ENCODE measurements around the gene CASP7.

Gene CASP7

GRCh38 chr10:113665352-113665751 lies 14.4 kb upstream of the CASP7 start:
- Histone ChIP-seq H3K4me3 (no peak overlapping the region), H3K27ac (no peak overlapping the region)

GRCh38 chr10:113665806-113666354 lies 13.8 kb upstream of the CASP7 start:
- no peak overlapping the region for H3K4me3 ChIP-seq
- no peak overlapping the region for H3K27ac ChIP-seq

- H3K27ac ChIP-seq: no peak overlapping the region
- no peak overlapping the region for H3K4me3 ChIP-seq
Measured at GRCh38 chr10:113666682-113667252, 12.9 kb upstream of the CASP7 start.

GRCh38 chr10:113680190-113681111 lies 739 bp downstream of the CASP7 start:
- Histone ChIP-seq H3K27ac (peak overlapping the region; percentile 83 to 99 (median 95)), H3K4me3 (peak overlapping the region; percentile 70 to 86 (median 77))

GRCh38 chr10:113681533-113682470 lies 2.1 kb downstream of the CASP7 start:
- H3K4me3 ChIP-seq: peak overlapping the region in 1 of 7 experiments; percentile 72
- H3K27ac ChIP-seq: peak overlapping the region in 7 of 21 experiments; percentile 21 to 99 (median 94)

GRCh38 chr10:113683300-113683699 lies 3.6 kb downstream of the CASP7 start:
- no peak overlapping the region for H3K27ac ChIP-seq

GRCh38 chr10:113686028-113686427 lies 6.3 kb downstream of the CASP7 start:
- Histone ChIP-seq H3K4me3 (no peak overlapping the region), H3K27ac (no peak overlapping the region)

More at GRCh38 chr10:113683300-113683699, 3.6 kb downstream of the CASP7 start:
- no peak overlapping the region for H3K4me3 ChIP-seq

GRCh38 chr10:113687037-113687436 lies 7.3 kb downstream of the CASP7 start:
- Histone ChIP-seq H3K27ac (no peak overlapping the region), H3K4me3 (no peak overlapping the region)

GRCh38 chr10:113689057-113689456 lies 9.3 kb downstream of the CASP7 start:
- Histone ChIP-seq H3K4me3 (no peak overlapping the region), H3K27ac (no peak overlapping the region)

GRCh38 chr10:113689574-113689973 lies 9.9 kb downstream of the CASP7 start:
- no peak overlapping the region for H3K4me3 ChIP-seq
- H3K27ac ChIP-seq: no peak overlapping the region

GRCh38 chr10:113690749-113691148 lies 11.0 kb downstream of the CASP7 start:
- no peak overlapping the region for H3K4me3 ChIP-seq
- H3K27ac ChIP-seq: no peak overlapping the region

- no peak overlapping the region for H3K4me3 ChIP-seq
- no peak overlapping the region for H3K27ac ChIP-seq
Measured at GRCh38 chr10:113691381-113691780, 11.7 kb downstream of the CASP7 start.

GRCh38 chr10:113692271-113692670 lies 12.6 kb downstream of the CASP7 start:
- Histone ChIP-seq H3K27ac (no peak overlapping the region), H3K4me3 (no peak overlapping the region)

GRCh38 chr10:113693348-113693747 lies 13.6 kb downstream of the CASP7 start:
- H3K4me3 ChIP-seq: no peak overlapping the region
- H3K27ac ChIP-seq: no peak overlapping the region

GRCh38 chr10:113695691-113696090 lies 16.0 kb downstream of the CASP7 start:
- Histone ChIP-seq H3K27ac (no peak overlapping the region), H3K4me3 (no peak overlapping the region)

- no peak overlapping the region for H3K4me3 ChIP-seq
Measured at GRCh38 chr10:113697595-113697994, 17.9 kb downstream of the CASP7 start.

GRCh38 chr10:113704637-113705343 lies 25.1 kb downstream of the CASP7 start:
- no peak overlapping the region for H3K4me3 ChIP-seq
- H3K27ac ChIP-seq: no peak overlapping the region

More at GRCh38 chr10:113697595-113697994, 17.9 kb downstream of the CASP7 start:
- no peak overlapping the region for H3K27ac ChIP-seq

GRCh38 chr10:113705344-113705652 lies 25.6 kb downstream of the CASP7 start:
- Histone ChIP-seq H3K27ac (no peak overlapping the region), H3K4me3 (no peak overlapping the region)

GRCh38 chr10:113706623-113707022 lies 26.9 kb downstream of the CASP7 start:
- Histone ChIP-seq H3K4me3 (no peak overlapping the region), H3K27ac (peak overlapping the region in 1 of 21 experiments; percentile 67)
